ENCODE measurements around the gene PLAAT5. TPM values are rescaled to one million over a fixed set of nuclear protein-coding genes. Genes with fewer than 3 reads are reported as not detected.
"Not testable (repeated sequence)": the region's sequence is repeated elsewhere in the genome, so short reads cannot be mapped to it uniquely, and the experiment has no call there.

Gene PLAAT5
- total and polyA plus RNA-seq, 5 experiments from 2014 or later: 0.18 to 0.64 (median 0.36) TPM

DNA sequence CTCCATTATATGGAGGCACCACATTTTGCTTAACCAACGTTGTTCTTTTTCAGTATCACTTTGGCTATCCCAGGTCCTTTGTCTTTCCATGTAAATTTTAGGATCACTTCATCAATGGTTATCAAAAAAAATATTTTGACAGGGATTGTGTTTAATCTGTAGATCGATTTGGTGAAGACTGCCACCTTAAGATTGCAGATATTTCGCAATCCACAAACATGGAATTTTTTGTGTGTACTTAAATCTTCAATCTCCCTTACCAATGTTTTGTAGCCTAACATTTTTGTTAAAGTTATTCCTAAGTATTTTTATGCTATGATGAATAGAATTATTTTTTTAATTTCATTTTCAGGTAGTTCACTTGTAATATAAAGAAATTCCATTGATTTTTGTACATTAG lies 18.6 kb downstream of the PLAAT5 start:
- ATAC-seq: no peak
- Mint-ChIP-seq H3K4me1 (no peaks in the 10 kb centered on the region), H3K27me3 (peaks cover 0 to 13% (median 3%) of the 10 kb centered on the region in 5 donors), H3K4me3 (no peak overlapping the region), H3K27ac (no peak overlapping the region), H3K9me3 (peaks cover 0 to 65% (median 26%) of the 10 kb centered on the region in 9 donors), H3K36me3 (peaks cover 0 to 34% (median 13%) of the 10 kb centered on the region in 3 donors)
- no peak for DNase-seq
- POLR2A ChIA-PET: no interaction called here

- no peak overlapping the region for H3K4me3 Mint-ChIP-seq
- DNase-seq (no peak), ATAC-seq (no peak)
- peaks cover 0 to 23% (median 6%) of the 10 kb centered on the region in 3 donors for H3K36me3 Mint-ChIP-seq
- H3K27me3 Mint-ChIP-seq: peaks cover 0 to 15% (median 3%) of the 10 kb centered on the region in 5 donors
- H3K27ac Mint-ChIP-seq: no peak overlapping the region
- peaks cover 0 to 56% (median 24%) of the 10 kb centered on the region in 9 donors for H3K9me3 Mint-ChIP-seq
- POLR2A ChIA-PET: no interaction called here
- H3K4me1 Mint-ChIP-seq: no peaks in the 10 kb centered on the region
Observed at GRCh38 chr11:63470311-63470710, 20.7 kb downstream of the PLAAT5 start.

DNA sequence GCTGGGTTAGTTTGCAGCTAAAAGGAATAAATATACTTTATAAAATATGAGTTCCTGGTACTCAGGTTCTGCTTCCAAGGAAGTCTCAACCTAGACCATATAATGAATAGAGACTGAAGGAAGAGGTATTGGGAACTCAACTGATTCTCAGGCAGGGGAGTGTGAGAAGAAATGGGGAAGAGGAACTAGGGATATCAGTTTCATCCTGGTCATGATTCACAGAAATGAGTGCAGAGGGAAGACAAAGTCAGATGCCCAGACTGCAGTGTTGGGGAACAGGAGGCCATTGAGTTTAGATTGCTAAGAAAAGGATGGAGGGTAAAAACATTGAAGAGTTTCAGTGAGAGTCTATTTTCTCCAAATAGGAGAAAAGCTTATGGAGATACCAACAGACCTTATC lies 28.8 kb downstream of the PLAAT5 start:
- peaks cover 0 to 1% (median 0%) of the 10 kb centered on the region in 9 donors for H3K9me3 Mint-ChIP-seq
- no peak for ATAC-seq
- no peak overlapping the region for H3K4me3 Mint-ChIP-seq

DNA sequence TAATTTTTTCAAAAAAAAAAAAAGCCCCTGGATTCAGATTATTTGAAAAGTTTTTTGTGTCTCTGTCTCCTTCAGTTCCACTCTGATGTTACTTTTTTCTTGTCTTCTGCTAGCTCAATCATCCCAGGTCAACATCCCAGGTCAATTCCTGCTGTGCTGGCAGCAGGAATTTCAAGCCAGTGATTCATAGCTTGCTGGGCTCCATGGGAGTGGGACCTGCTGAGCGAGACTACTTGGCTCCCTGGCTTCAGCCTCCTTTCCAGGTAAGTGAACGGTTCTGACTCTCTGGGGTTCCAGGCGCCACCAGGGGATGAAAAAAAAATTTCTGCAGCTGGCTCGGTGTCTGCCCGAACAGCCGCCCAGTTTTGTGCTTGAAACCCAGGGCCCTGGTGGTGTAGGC lies 31.4 kb downstream of the PLAAT5 start:
- POLR2A ChIA-PET: no interaction called here
- peaks cover 0 to 3% (median 0%) of the 10 kb centered on the region in 3 donors for H3K36me3 Mint-ChIP-seq
- ATAC-seq (no peak), DNase-seq (no peak)
- H3K4me3 Mint-ChIP-seq: no peak overlapping the region
- H3K4me1 Mint-ChIP-seq: no peaks in the 10 kb centered on the region
- H3K27ac Mint-ChIP-seq: no peak overlapping the region
- no peaks in the 10 kb centered on the region for H3K9me3 Mint-ChIP-seq
- peaks cover 0 to 12% (median 0%) of the 10 kb centered on the region in 5 donors for H3K27me3 Mint-ChIP-seq

More for the DNA sequence above, 28.8 kb downstream of the PLAAT5 start:
- peak overlapping the region in 1 of 10 donors; percentile 72 for H3K27ac Mint-ChIP-seq
- POLR2A ChIA-PET: no interaction called here
- DNase-seq: no peak
- H3K4me1 Mint-ChIP-seq: no peaks in the 10 kb centered on the region
- peaks cover 0 to 13% (median 1%) of the 10 kb centered on the region in 5 donors for H3K27me3 Mint-ChIP-seq
- peaks cover 0 to 3% (median 0%) of the 10 kb centered on the region in 3 donors for H3K36me3 Mint-ChIP-seq

- DNase-seq (no peak), ATAC-seq (no peak)
- H3K27ac Mint-ChIP-seq: peak overlapping the region in 1 of 10 donors; percentile 13
- POLR2A ChIA-PET: no interaction called here
- H3K9me3 Mint-ChIP-seq: no peaks in the 10 kb centered on the region
- H3K27me3 Mint-ChIP-seq: peaks cover 0 to 10% (median 8%) of the 10 kb centered on the region in 5 donors
- no peak overlapping the region for H3K4me3 Mint-ChIP-seq
- H3K4me1 Mint-ChIP-seq: peaks cover 5 to 12% (median 9%) of the 10 kb centered on the region in 4 donors
- H3K36me3 Mint-ChIP-seq: no peaks in the 10 kb centered on the region
Observed at GRCh38 chr11:63448646-63449045, 42.3 kb downstream of the PLAAT5 start.

GRCh38 chr11:63445720-63446119 lies 45.2 kb downstream of the PLAAT5 start:
- H3K27ac Mint-ChIP-seq: no peak overlapping the region
- DNase-seq: no peak

GRCh38 chr11:63445118-63445517 lies 45.8 kb downstream of the PLAAT5 start:
- no peak overlapping the region for H3K27ac Mint-ChIP-seq
- POLR2A ChIA-PET: no interaction called here
- peaks cover 3 to 12% (median 9%) of the 10 kb centered on the region in 4 donors for H3K4me1 Mint-ChIP-seq

More at GRCh38 chr11:63445720-63446119, 45.2 kb downstream of the PLAAT5 start:
- POLR2A ChIA-PET: no interaction called here
- no peak for ATAC-seq
- H3K4me3 Mint-ChIP-seq: no peak overlapping the region
- peaks cover 0 to 5% (median 0%) of the 10 kb centered on the region in 9 donors for H3K9me3 Mint-ChIP-seq
- H3K36me3 Mint-ChIP-seq: no peaks in the 10 kb centered on the region
- peaks cover 0 to 10% (median 0%) of the 10 kb centered on the region in 5 donors for H3K27me3 Mint-ChIP-seq
- H3K4me1 Mint-ChIP-seq: peaks cover 3 to 12% (median 9%) of the 10 kb centered on the region in 4 donors

DNA sequence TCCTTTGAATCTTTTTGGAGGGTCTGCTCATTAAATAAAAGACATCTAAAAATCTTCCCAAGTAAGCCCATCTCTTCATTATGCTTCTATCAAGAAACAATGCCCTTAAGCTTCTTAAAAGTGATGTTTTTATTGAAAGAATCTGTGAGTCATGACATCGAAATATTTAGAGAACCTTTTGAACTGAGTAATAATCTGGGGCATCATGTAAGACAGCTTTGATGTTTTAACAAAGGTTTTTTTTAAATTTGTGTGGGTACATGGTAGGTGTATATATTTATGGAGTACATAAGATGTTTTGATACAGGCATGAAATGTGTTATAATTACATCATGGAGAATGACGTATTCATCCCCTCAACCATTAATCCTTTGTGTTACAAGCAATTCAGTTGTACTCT lies 46.8 kb downstream of the PLAAT5 start:
- Mint-ChIP-seq H3K27ac (no peak overlapping the region), H3K4me3 (no peak overlapping the region), H3K36me3 (no peaks in the 10 kb centered on the region), H3K4me1 (peaks cover 3 to 12% (median 9%) of the 10 kb centered on the region in 4 donors), H3K27me3 (peaks cover 0 to 10% (median 0%) of the 10 kb centered on the region in 5 donors), H3K9me3 (peaks cover 0 to 5% (median 0%) of the 10 kb centered on the region in 9 donors)
- DNase-seq: no peak
- ATAC-seq: no peak
- POLR2A ChIA-PET: interaction anchor here (0.6 kb wide), 1 partner anchor 612 kb away, joined by 4 read pairs; the partner anchor contains the start of gene STX5

More at GRCh38 chr11:63445118-63445517, 45.8 kb downstream of the PLAAT5 start:
- H3K9me3 Mint-ChIP-seq: peaks cover 0 to 5% (median 0%) of the 10 kb centered on the region in 9 donors
- no peak overlapping the region for H3K4me3 Mint-ChIP-seq
- H3K36me3 Mint-ChIP-seq: no peaks in the 10 kb centered on the region
- DNase-seq (no peak), ATAC-seq (no peak)
- H3K27me3 Mint-ChIP-seq: peaks cover 0 to 10% (median 0%) of the 10 kb centered on the region in 5 donors

- POLR2A ChIA-PET: interaction anchor here (0.6 kb wide), 1 partner anchor 612 kb away, joined by 4 read pairs; the partner anchor contains the start of gene STX5
- no peak for ATAC-seq
Observed at GRCh38 chr11:63443714-63444113, 47.3 kb downstream of the PLAAT5 start.

GRCh38 chr11:63435831-63436230 lies 55.1 kb downstream of the PLAAT5 start:
- DNase-seq, POLR2A ChIA-PET, H3K27ac Mint-ChIP-seq, ATAC-seq, H3K4me1 Mint-ChIP-seq, H3K4me3 Mint-ChIP-seq, H3K36me3 Mint-ChIP-seq: not testable (repeated sequence)
- H3K9me3 Mint-ChIP-seq: peaks cover 0 to 11% (median 0%) of the 10 kb centered on the region in 9 donors
- H3K27me3 Mint-ChIP-seq: peaks cover 9 to 53% (median 31%) of the 10 kb centered on the region in 5 donors

More at GRCh38 chr11:63443714-63444113, 47.3 kb downstream of the PLAAT5 start:
- Mint-ChIP-seq H3K27ac (no peak overlapping the region), H3K4me1 (peaks cover 3 to 12% (median 9%) of the 10 kb centered on the region in 4 donors), H3K36me3 (no peaks in the 10 kb centered on the region), H3K9me3 (peaks cover 0 to 5% (median 0%) of the 10 kb centered on the region in 9 donors), H3K4me3 (no peak overlapping the region), H3K27me3 (peaks cover 0 to 10% (median 0%) of the 10 kb centered on the region in 5 donors)
- DNase-seq: no peak

DNA sequence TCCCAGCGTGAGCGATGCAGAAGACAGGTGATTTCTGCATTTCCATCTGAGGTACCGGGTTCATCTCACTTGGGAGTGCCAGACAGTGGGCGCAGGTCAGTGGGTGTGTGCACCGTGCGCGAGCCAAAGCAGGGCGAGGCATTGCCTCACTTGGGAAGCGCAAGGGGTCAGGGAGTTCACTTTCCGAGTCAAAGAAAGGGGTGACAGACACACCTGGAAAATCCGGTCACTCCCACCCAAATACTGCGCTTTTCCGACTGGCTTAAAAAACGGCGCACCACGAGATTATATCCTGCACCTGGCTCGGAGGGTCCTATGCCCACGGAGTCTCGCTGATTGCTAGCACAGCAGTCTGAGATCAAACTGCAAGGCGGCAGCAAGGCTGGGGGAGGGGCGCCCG lies 55.6 kb downstream of the PLAAT5 start:
- ATAC-seq, DNase-seq, H3K27ac Mint-ChIP-seq, H3K4me3 Mint-ChIP-seq, H3K36me3 Mint-ChIP-seq, H3K4me1 Mint-ChIP-seq, POLR2A ChIA-PET: not testable (repeated sequence)
- H3K27me3 Mint-ChIP-seq: peaks cover 9 to 53% (median 33%) of the 10 kb centered on the region in 5 donors
- H3K9me3 Mint-ChIP-seq: peaks cover 0 to 11% (median 0%) of the 10 kb centered on the region in 9 donors

DNA sequence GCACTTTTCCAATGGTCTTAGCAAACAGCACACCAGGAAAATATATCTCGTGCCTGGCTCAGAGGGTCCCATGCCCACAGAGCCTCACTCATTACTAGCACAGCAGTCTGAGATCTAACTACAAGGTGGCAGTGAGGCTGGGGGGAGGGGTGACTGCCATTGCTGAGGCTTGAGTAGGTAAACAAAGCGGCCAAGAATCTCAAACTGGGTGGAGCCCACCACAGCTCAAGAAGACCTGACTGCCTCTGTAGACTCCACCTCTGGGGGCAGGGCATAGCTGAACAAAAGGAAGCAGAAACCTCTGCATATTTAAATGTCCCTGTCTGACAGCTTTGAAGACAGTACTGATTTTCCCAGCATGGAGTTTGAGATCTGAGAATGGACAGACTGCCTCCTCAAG lies 60.2 kb downstream of the PLAAT5 start:
- POLR2A ChIA-PET, ATAC-seq, DNase-seq, H3K36me3 Mint-ChIP-seq, H3K4me3 Mint-ChIP-seq, H3K27ac Mint-ChIP-seq, H3K4me1 Mint-ChIP-seq: not testable (repeated sequence)
- Mint-ChIP-seq H3K9me3 (peaks cover 0 to 25% (median 6%) of the 10 kb centered on the region in 9 donors), H3K27me3 (peaks cover 13 to 56% (median 37%) of the 10 kb centered on the region in 5 donors)

- H3K4me1 Mint-ChIP-seq: no peaks in the 10 kb centered on the region
- peaks cover 0 to 22% (median 6%) of the 10 kb centered on the region in 9 donors for H3K9me3 Mint-ChIP-seq
- H3K4me3 Mint-ChIP-seq: no peak overlapping the region
- peaks cover 4 to 42% (median 20%) of the 10 kb centered on the region in 5 donors for H3K27me3 Mint-ChIP-seq
- peaks cover 0 to 7% (median 6%) of the 10 kb centered on the region in 3 donors for H3K36me3 Mint-ChIP-seq
- no peak overlapping the region for H3K27ac Mint-ChIP-seq
- POLR2A ChIA-PET: no interaction called here
- no peak for DNase-seq
- no peak for ATAC-seq
Observed at GRCh38 chr11:63427971-63428508, 62.9 kb downstream of the PLAAT5 start.
